Skeletal muscle cell (primary cell): ENCODE measurements around the gene MRPS18B.

Experiments used
- DNase-seq: peaks from one replicate; pipeline ENCODE4 v3.0.0-alpha.2; 2010; ENCODE audit warnings: low read depth
- H3K4me3 ChIP-seq: 2 replicates; pipeline ENCODE4 v1.5.1; 2011; ENCODE audit warnings: low read depth, mild to moderate bottlenecking, control low read depth, low read length, moderate library complexity

Gene MRPS18B

GRCh38 chr6:30601436-30601814, 16.2 kb upstream of the MRPS18B start:
- DNase-seq = no peak
- H3K4me3 ChIP-seq = no peak overlapping the region

GRCh38 chr6:30601815-30602641, 15.6 kb upstream of the MRPS18B start:
- no peak for DNase-seq
- no peak overlapping the region for H3K4me3 ChIP-seq

GRCh38 chr6:30603961-30604360, 13.7 kb upstream of the MRPS18B start:
- DNase-seq = no peak
- H3K4me3 ChIP-seq = no peak overlapping the region

GRCh38 chr6:30610065-30610464, 7.6 kb upstream of the MRPS18B start:
- no peak for DNase-seq
- no peak overlapping the region for H3K4me3 ChIP-seq

GRCh38 chr6:30611150-30611855, 6.3 kb upstream of the MRPS18B start:
- DNase-seq = no peak
- no peak overlapping the region for H3K4me3 ChIP-seq

- DNase-seq = no peak
- no peak overlapping the region for H3K4me3 ChIP-seq
Observed at GRCh38 chr6:30611856-30612194, 5.8 kb upstream of the MRPS18B start.

GRCh38 chr6:30612213-30612612, 5.4 kb upstream of the MRPS18B start:
- DNase-seq = no peak
- no peak overlapping the region for H3K4me3 ChIP-seq

GRCh38 chr6:30612687-30613248, 4.9 kb upstream of the MRPS18B start:
- no peak overlapping the region for H3K4me3 ChIP-seq
- DNase-seq = no peak

- no peak for DNase-seq
- no peak overlapping the region for H3K4me3 ChIP-seq
Observed at GRCh38 chr6:30613251-30614043, 4.2 kb upstream of the MRPS18B start.

GRCh38 chr6:30614044-30614842, 3.4 kb upstream of the MRPS18B start:
- H3K4me3 ChIP-seq = peak overlapping the region; percentile 37
- DNase-seq = no peak

GRCh38 chr6:30614843-30615218, 2.8 kb upstream of the MRPS18B start:
- DNase-seq = peak; percentile 90

GRCh38 chr6:30615219-30615957, 2.3 kb upstream of the MRPS18B start:
- peak; percentile 69 for DNase-seq
- peak overlapping the region; percentile 86 for H3K4me3 ChIP-seq

More at GRCh38 chr6:30614843-30615218, 2.8 kb upstream of the MRPS18B start:
- H3K4me3 ChIP-seq = peak overlapping the region; percentile 86

- H3K4me3 ChIP-seq = peak overlapping the region; percentile 86
- no peak for DNase-seq
Observed at GRCh38 chr6:30615958-30616810, 1.5 kb upstream of the MRPS18B start.

GRCh38 chr6:30616811-30617564, 652 bp upstream of the MRPS18B start, which contains the start of gene PPP1R10:
Gene PPP1R10 (minus strand): TSS chr6:30617243. CDS start chr6:30609944, 7,299 bp downstream.
- peak; percentile 100 for DNase-seq
- peak within 1 kb of the TSS; percentile 86 for H3K4me3 ChIP-seq

GRCh38 chr6:30618270-30618797, 694 bp downstream of the MRPS18B start:
- no peak for DNase-seq
- H3K4me3 ChIP-seq = peak overlapping the region; percentile 62

GRCh38 chr6:30619561-30619960, 1.9 kb downstream of the MRPS18B start:
- no peak overlapping the region for H3K4me3 ChIP-seq
- DNase-seq = no peak

- no peak overlapping the region for H3K4me3 ChIP-seq
- no peak for DNase-seq
Observed at GRCh38 chr6:30625511-30625910, 7.9 kb downstream of the MRPS18B start.
